Muscle of back (tissue), 11 donors: ENCODE data around the gene CMSS1. TPM values are rescaled to one million over a fixed set of nuclear protein-coding genes. Genes with fewer than 3 reads are reported as not detected.

Source experiments
- DNase-seq, 3 donors: peaks; one replicate each; pipeline versions ENCODE4 v3.0.0 to v3.0.0-alpha.2; 2013
- polyA plus RNA-seq, 10 donors: library from polyadenylated mRNA; unstranded; fragments of 120-200 nt; gene quantifications; one replicate each; pipeline ENCODE4 v1.2.1, GENCODE V29; 2013; ENCODE audit not compliant: insufficient read length in 10 of 10

Gene CMSS1
- polyA plus RNA-seq, 10 donors: 26.9 to 37.8 (median 29.3) TPM

- DNase-seq: no peak
Measured at GRCh38 chr3:99899603-99900002, 81.9 kb downstream of the CMSS1 start.

GRCh38 chr3:99900248-99900647, 82.6 kb downstream of the CMSS1 start:
- no peak for DNase-seq

GRCh38 chr3:99901200-99901926, 83.7 kb downstream of the CMSS1 start:
- DNase-seq: peak in 2 of 3 donors; percentile 82 to 88

- DNase-seq: peak in 1 of 3 donors; percentile 42
Measured at GRCh38 chr3:99902091-99902490, 84.4 kb downstream of the CMSS1 start.

GRCh38 chr3:99903869-99904268, 86.2 kb downstream of the CMSS1 start:
- DNase-seq: no peak

GRCh38 chr3:99907959-99908544, 90.4 kb downstream of the CMSS1 start:
- no peak for DNase-seq

GRCh38 chr3:99909714-99910495, 92.2 kb downstream of the CMSS1 start:
- DNase-seq: peak in 1 of 3 donors; percentile 58

- DNase-seq: peak in 2 of 3 donors; percentile 26 to 73
Measured at GRCh38 chr3:99910752-99911290, 93.2 kb downstream of the CMSS1 start.

- DNase-seq: peak in 1 of 3 donors; percentile 27
Measured at GRCh38 chr3:99911433-99911832, 93.8 kb downstream of the CMSS1 start.

- DNase-seq: no peak
Measured at GRCh38 chr3:99915906-99916432, 98.3 kb downstream of the CMSS1 start.

- peak in 1 of 3 donors; percentile 79 for DNase-seq
Measured at GRCh38 chr3:99918715-99919114, 101.1 kb downstream of the CMSS1 start.

GRCh38 chr3:99919694-99920093, 102.0 kb downstream of the CMSS1 start:
- no peak for DNase-seq

GRCh38 chr3:99920481-99921376, 103.1 kb downstream of the CMSS1 start:
- DNase-seq: peak; percentile 52 to 92 (median 87)

GRCh38 chr3:99921377-99921695, 103.7 kb downstream of the CMSS1 start:
- no peak for DNase-seq

GRCh38 chr3:99921986-99922385, 104.3 kb downstream of the CMSS1 start:
- DNase-seq: no peak

- DNase-seq: no peak
Measured at GRCh38 chr3:99923873-99924272, 106.2 kb downstream of the CMSS1 start.

- peak; percentile 76 to 80 (median 78) for DNase-seq
Measured at GRCh38 chr3:99925584-99926230, 108.0 kb downstream of the CMSS1 start.

GRCh38 chr3:99927671-99928457, 110.2 kb downstream of the CMSS1 start:
- DNase-seq: peak in 1 of 3 donors; percentile 56
